Activated CD4-positive, alpha-beta memory T cell treated with anti-CD3 and anti-CD28 coated beads for 36 hours (primary cell): Measurements from ENCODE around the gene ANKRD44. TPM values are rescaled to one million over a fixed set of nuclear protein-coding genes. Genes with fewer than 3 reads are reported as not detected.

Source experiments
- CTCF ChIA-PET: fragments of 350-600 bp; sonication (Branson Sonifier 250); formaldehyde crosslinking; loops from one replicate; lab custom pipeline; 2021; ENCODE audit warnings: antibody characterized with exemption, inconsistent platforms; lab: Charles Lee
- POLR2A ChIA-PET: fragments of 350-600 bp; sonication (Branson Sonifier 250); formaldehyde crosslinking; loops from one replicate; lab custom pipeline; 2021; ENCODE audit warnings: antibody characterized with exemption; lab: Charles Lee
- DNase-seq: peaks from one replicate; pipeline ENCODE4 v3.0.0-alpha.2; 2020
- H3K27ac Mint-ChIP-seq: one replicate; pipeline ENCODE4 v1.8.0; 2021; ENCODE audit warnings: mixed read lengths
- H3K27me3 Mint-ChIP-seq: one replicate; pipeline ENCODE4 v1.8.0; 2021; ENCODE audit warnings: mixed read lengths
- H3K36me3 Mint-ChIP-seq: one replicate; pipeline ENCODE4 v1.8.0; 2021; ENCODE audit warnings: mixed read lengths
- H3K4me1 Mint-ChIP-seq: one replicate; pipeline ENCODE4 v1.8.0; 2021; ENCODE audit warnings: low read depth, mixed read lengths
- H3K4me3 Mint-ChIP-seq: one replicate; pipeline ENCODE4 v1.8.0; 2021; ENCODE audit warnings: mild to moderate bottlenecking, mixed read lengths
- H3K9me3 Mint-ChIP-seq: one replicate; pipeline ENCODE4 v1.8.0; 2021; ENCODE audit warnings: mixed read lengths
- intact Hi-C: fragments of 100-400 bp; cut with micrococcal nuclease; formaldehyde crosslinking; loops from one replicate; pipeline ENCODE4 v1.15.1; 2023
- total RNA-seq, 2 experiments: library from RNA; stranded (reverse); gene quantifications; one replicate each; pipeline ENCODE4 v1.2.3, GENCODE V29; 2021

ANKRD44 gene
- total RNA-seq, 2 experiments from 2014 or later = 123 to 125 TPM

DNA sequence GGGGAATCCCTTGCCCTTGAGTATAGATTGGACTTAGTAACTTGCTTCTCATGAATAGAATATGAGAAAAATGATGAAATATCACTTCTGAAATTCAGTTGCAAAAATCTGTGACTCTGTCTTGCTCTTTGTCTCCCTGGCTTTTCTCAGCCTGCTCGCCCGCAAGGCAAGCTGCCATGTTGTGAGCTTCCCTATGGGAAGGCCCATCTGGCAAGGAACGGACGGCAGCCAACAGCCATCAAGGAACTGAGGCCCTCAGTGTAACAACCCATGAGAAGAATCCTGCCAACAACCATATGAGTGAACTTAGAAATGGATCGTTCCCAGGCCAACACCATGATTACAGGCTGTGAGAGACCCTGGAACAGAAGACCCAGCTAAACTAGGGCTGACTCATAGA is 325.7 kb downstream of the ANKRD44 start:
- Mint-ChIP-seq H3K36me3 (peaks cover 26% of the 10 kb centered on the region), H3K27ac (peak overlapping the region; percentile 25), H3K27me3 (no peaks in the 10 kb centered on the region), H3K4me1 (peaks cover 43% of the 10 kb centered on the region), H3K9me3 (peaks cover 15% of the 10 kb centered on the region), H3K4me3 (no peak overlapping the region)
- intact Hi-C loops = loop anchor here (5.0 to 10.0 kb wide), 5 partner anchors 57 to 720 kb away; partner anchors contain the start of genes COQ10B and MARS2
- ChIA-PET POLR2A (no interaction called here), CTCF (no interaction called here)
- no peak for DNase-seq

DNA sequence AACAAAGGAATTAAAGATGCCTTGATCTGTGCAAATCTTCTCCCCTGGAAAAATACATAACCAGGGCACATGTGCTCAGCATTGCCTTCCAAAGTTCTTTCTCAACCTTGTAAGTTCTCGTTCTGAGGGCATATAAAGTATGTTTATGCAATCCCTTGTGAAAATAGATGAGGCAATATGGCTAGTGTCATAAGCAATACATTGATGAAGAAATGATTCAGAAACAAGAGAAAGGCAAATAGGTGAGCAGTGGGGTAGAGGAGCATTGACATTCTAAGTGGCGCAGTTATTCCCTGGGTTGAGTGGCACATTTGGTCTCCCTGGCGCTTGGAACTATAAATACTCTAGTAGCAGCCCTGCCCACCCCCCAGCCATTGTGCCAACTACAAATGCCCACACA is 326.6 kb downstream of the ANKRD44 start:
- no peak overlapping the region for H3K4me3 Mint-ChIP-seq
- H3K36me3 Mint-ChIP-seq = peaks cover 22% of the 10 kb centered on the region
- H3K4me1 Mint-ChIP-seq = peaks cover 36% of the 10 kb centered on the region
- DNase-seq = no peak
- intact Hi-C loops = loop anchor here (10.0 kb wide), 1 partner anchor 721 kb away; the partner anchor contains the start of gene MARS2
- ChIA-PET CTCF (no interaction called here), POLR2A (no interaction called here)
- no peaks in the 10 kb centered on the region for H3K27me3 Mint-ChIP-seq
- no peak overlapping the region for H3K27ac Mint-ChIP-seq
- peaks cover 15% of the 10 kb centered on the region for H3K9me3 Mint-ChIP-seq

DNA sequence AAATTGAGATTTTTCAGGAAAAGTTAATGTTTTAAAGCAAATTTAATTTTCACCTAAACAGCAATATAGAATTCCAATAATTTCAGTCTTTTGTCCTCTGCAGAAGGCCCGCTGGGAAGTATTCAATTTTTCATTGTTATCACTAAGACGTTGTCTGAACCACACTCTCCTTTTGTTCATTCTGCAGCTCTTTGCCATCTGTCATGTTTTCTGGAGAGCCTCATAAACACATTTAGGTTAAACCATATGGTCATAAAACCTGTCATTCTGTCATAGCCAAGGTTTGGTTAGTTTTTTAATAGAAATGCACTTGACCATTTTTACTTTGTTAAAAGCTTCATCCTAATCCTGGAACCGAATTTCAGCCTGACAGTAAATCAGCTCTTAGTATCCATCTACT is 330.1 kb downstream of the ANKRD44 start:
- Mint-ChIP-seq H3K36me3 (peaks cover 8% of the 10 kb centered on the region), H3K9me3 (peaks cover 20% of the 10 kb centered on the region), H3K27me3 (no peaks in the 10 kb centered on the region), H3K4me3 (no peak overlapping the region), H3K27ac (no peak overlapping the region), H3K4me1 (peaks cover 10% of the 10 kb centered on the region)
- POLR2A ChIA-PET = no interaction called here
- CTCF ChIA-PET = no interaction called here
- intact Hi-C loops = loop anchor here (10.0 kb wide), 1 partner anchor 724 kb away; the partner anchor contains the start of gene MARS2
- DNase-seq = no peak

DNA sequence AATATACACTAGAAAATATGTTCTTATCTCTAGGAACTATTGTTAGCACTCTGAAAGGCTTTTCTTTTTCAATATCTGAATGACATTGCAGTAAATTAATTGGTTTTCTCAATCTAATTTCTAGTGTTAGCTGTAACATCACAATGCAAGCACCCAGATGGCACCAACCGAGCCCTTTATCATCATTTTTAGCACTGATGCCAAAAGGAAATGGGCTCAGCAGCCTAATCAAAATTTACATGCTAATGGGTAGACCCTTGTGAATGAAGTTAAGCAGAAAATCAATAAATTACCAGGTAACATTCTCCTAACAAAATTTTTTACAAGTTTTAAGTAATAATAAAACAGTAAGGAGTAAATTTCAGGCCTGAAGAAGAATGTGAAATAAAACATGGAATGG is 330.6 kb downstream of the ANKRD44 start:
- Mint-ChIP-seq H3K27ac (no peak overlapping the region), H3K9me3 (peaks cover 15% of the 10 kb centered on the region), H3K36me3 (peaks cover 4% of the 10 kb centered on the region), H3K27me3 (no peaks in the 10 kb centered on the region), H3K4me3 (no peak overlapping the region), H3K4me1 (peaks cover 8% of the 10 kb centered on the region)
- intact Hi-C loops = loop anchor here (10.0 kb wide), 1 partner anchor 725 kb away; the partner anchor contains the start of gene MARS2
- CTCF ChIA-PET = no interaction called here
- POLR2A ChIA-PET = no interaction called here
- DNase-seq = no peak

DNA sequence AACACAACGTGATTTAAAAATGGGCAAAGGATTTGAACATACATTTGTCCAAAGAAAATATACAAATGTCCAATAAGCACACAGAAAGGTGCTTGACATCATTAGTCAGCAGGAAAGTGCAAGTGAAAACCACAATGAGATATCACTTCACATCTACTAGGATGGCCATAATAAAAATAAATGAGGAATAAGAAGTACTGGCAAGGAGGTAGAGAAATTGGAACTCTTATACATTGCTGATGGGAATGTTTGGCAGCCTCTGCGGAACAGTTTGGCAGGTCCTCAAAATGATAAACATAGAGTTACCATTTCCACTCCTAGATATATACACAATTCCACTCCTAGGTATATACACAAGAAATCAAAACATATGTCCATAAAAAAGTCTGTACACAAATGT is 333.1 kb downstream of the ANKRD44 start:
- ChIA-PET POLR2A (no interaction called here), CTCF (no interaction called here)
- peaks cover 8% of the 10 kb centered on the region for H3K9me3 Mint-ChIP-seq
- H3K4me3 Mint-ChIP-seq = no peak overlapping the region
- peaks cover 8% of the 10 kb centered on the region for H3K4me1 Mint-ChIP-seq
- H3K27ac Mint-ChIP-seq = no peak overlapping the region
- intact Hi-C loops = no loop called here
- DNase-seq = no peak
- peaks cover 1% of the 10 kb centered on the region for H3K36me3 Mint-ChIP-seq
- H3K27me3 Mint-ChIP-seq = no peaks in the 10 kb centered on the region

DNA sequence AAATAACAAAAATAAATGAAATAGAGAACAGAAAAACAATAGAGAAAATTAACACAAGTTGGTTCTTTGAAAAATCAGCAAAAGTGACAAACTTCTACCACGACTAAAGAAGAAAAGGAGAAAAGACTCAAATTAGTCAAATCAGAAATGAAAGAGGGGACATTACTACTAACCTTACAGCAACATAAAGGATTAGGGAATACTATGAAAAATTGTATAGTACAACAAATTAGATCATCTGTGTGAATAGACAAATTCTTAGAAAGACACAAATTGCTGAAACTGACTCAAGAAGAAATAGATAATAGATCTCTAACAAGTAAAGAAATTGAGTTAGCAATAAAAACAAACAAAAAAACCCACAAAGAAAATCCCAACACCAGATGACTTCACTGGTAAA is 335.6 kb downstream of the ANKRD44 start:
- ChIA-PET CTCF (no interaction called here), POLR2A (interaction anchor here (1.2 kb wide), 1 partner anchor 47 kb away, joined by 3 read pairs; no protein-coding TSS in a partner anchor)
- Mint-ChIP-seq H3K36me3 (no peaks in the 10 kb centered on the region), H3K9me3 (peaks cover 7% of the 10 kb centered on the region), H3K27me3 (no peaks in the 10 kb centered on the region), H3K27ac (no peak overlapping the region), H3K4me1 (peaks cover 13% of the 10 kb centered on the region), H3K4me3 (no peak overlapping the region)
- intact Hi-C loops = loop anchor here (1.0 kb wide), 1 partner anchor 48 kb away; no protein-coding TSS in a partner anchor
- no peak for DNase-seq

DNA sequence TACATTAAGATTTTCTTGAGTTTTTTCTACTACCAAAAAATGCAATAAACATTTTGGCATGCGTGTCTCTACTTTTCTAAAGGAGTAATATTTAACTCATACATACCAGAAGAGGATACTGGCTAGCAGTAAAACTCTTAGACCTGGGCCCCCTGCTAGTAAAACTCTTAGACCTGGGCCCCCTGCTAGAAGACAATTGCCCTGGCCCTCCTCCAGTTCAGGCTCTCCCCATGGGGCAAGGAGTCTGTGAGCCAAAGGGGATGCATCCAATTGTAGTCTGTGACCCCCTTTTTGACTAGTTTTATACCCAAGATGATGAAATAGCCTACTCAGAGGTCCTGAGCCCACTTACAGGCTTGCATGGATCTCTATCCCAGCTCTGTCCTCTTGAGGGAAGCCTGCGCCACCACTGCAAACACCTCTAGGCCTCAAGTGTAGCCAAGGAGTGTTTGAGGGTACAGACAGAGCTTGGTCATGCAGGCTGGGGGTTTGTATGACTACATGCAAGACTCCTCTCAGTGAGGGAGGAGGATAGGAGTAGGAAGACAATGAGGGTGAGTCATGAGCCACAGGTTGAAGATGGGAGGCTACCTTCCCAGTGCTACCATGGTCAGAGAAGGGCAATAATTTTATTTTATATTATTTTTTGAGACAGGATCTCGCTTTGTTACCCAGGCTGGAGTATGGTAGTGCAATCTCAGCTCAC is 338.9 kb downstream of the ANKRD44 start:
- DNase-seq = peak; percentile 51
- ChIA-PET POLR2A (interaction anchor here (1.1 to 1.2 kb wide), 2 partner anchors 10 to 16 kb away, joined by 3 to 4 read pairs; no protein-coding TSS in a partner anchor), CTCF (no interaction called here)
- H3K36me3 Mint-ChIP-seq = peaks cover 2% of the 10 kb centered on the region
- H3K9me3 Mint-ChIP-seq = peaks cover 2% of the 10 kb centered on the region
- intact Hi-C loops = no loop called here
- H3K4me1 Mint-ChIP-seq = peaks cover 13% of the 10 kb centered on the region
- H3K27ac Mint-ChIP-seq = no peak overlapping the region
- H3K4me3 Mint-ChIP-seq = no peak overlapping the region
- no peaks in the 10 kb centered on the region for H3K27me3 Mint-ChIP-seq

DNA sequence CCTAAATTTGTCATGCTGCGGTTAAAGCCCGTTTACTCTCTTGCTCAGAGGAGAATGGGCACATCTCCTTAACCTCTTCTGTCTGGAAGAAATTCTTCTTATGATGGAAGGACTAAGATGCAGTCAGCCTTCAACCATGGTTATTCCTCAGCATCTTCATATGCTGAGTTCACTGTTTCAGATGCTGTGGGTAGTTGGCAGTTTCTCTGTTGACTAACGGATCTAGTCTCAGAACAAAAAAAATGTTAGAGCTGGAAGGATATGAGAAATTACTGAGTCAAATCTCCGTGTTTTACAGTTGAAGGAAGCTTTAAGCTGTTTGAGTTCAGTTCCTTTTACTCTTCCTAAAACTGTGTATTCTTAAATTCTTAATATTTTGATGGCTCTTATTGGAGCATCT is 340.5 kb downstream of the ANKRD44 start:
- POLR2A ChIA-PET = interaction anchor here (1.1 kb wide), 1 partner anchor 43 kb away, joined by 8 read pairs; no protein-coding TSS in a partner anchor
- Mint-ChIP-seq H3K4me1 (peaks cover 11% of the 10 kb centered on the region), H3K36me3 (peaks cover 2% of the 10 kb centered on the region), H3K27me3 (no peaks in the 10 kb centered on the region), H3K27ac (peak overlapping the region; percentile 13), H3K4me3 (no peak overlapping the region), H3K9me3 (peaks cover 2% of the 10 kb centered on the region)
- CTCF ChIA-PET = no interaction called here
- no peak for DNase-seq
- intact Hi-C loops = loop anchor here (1.0 kb wide), 2 partner anchors 8 to 18 kb away; no protein-coding TSS in a partner anchor

DNA sequence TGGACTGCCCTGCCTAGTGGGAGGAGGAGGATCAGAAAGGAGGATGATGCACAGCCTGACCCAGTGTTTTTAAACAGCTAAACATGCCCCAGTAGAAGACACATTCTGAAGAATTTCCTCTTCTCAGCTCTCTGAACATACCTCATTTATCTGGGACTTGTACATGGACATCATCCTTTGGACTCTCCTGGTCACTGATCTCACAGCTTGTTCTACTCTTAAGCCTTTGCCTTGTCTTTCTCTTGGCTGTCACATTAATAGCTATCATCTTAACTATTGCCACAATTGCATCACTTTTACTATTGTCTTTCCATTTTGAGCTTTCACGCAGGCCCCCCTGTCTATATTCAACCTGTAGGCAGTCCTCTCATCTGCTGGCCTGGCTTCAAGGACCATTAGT is 342.1 kb downstream of the ANKRD44 start:
- intact Hi-C loops = no loop called here
- Mint-ChIP-seq H3K27me3 (no peaks in the 10 kb centered on the region), H3K9me3 (peaks cover 2% of the 10 kb centered on the region), H3K4me1 (peaks cover 12% of the 10 kb centered on the region), H3K36me3 (peaks cover 2% of the 10 kb centered on the region), H3K4me3 (no peak overlapping the region), H3K27ac (no peak overlapping the region)
- ChIA-PET CTCF (no interaction called here), POLR2A (no interaction called here)
- DNase-seq = no peak

DNA sequence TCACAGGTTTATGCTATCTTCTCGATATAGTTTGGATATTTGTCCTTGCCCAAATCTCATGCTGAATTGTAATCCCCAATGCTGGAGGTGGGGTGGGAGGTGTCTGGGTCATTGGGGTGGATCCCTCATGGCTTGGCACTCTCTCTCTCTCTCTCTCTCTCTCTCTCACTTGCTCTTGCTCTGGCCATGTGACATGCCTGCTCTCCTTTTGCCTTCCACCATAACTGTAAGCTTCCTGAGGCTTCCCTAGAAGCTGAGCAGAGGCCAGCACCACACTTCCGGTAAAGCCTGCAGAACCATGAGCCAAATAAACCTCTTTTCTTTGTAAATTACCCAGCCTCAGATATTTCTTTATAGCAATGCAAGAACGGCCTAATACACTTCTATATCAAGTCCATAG is 342.8 kb downstream of the ANKRD44 start:
- peaks cover 2% of the 10 kb centered on the region for H3K9me3 Mint-ChIP-seq
- peaks cover 2% of the 10 kb centered on the region for H3K36me3 Mint-ChIP-seq
- H3K27ac Mint-ChIP-seq = no peak overlapping the region
- intact Hi-C loops = no loop called here
- H3K27me3 Mint-ChIP-seq = no peaks in the 10 kb centered on the region
- H3K4me1 Mint-ChIP-seq = peaks cover 17% of the 10 kb centered on the region
- POLR2A ChIA-PET = no interaction called here
- H3K4me3 Mint-ChIP-seq = no peak overlapping the region
- DNase-seq = no peak
- CTCF ChIA-PET = no interaction called here

DNA sequence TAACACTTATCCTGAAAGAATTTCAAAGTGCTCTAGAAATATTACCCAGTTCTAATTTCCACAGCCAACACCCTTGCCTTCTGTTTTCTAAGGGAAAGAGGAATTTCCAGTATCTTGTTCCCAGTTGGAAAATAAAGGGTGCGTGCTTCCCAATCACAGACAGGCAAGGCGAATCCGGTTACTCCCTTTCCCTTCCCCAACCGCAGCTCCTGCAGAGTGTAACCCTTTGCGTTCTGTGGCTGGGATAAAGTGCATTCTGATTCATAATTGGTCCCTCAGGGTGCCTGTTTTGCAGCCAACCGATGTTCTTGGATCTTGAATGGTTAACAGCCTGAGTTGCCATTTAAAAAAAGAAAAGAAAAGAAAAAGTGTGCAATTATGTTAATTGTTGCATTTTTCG is 343.5 kb downstream of the ANKRD44 start:
- CTCF ChIA-PET = no interaction called here
- Mint-ChIP-seq H3K4me3 (no peak overlapping the region), H3K27ac (no peak overlapping the region), H3K4me1 (peaks cover 23% of the 10 kb centered on the region), H3K27me3 (no peaks in the 10 kb centered on the region), H3K36me3 (peaks cover 2% of the 10 kb centered on the region), H3K9me3 (peaks cover 2% of the 10 kb centered on the region)
- DNase-seq = no peak
- POLR2A ChIA-PET = no interaction called here
- intact Hi-C loops = no loop called here

DNA sequence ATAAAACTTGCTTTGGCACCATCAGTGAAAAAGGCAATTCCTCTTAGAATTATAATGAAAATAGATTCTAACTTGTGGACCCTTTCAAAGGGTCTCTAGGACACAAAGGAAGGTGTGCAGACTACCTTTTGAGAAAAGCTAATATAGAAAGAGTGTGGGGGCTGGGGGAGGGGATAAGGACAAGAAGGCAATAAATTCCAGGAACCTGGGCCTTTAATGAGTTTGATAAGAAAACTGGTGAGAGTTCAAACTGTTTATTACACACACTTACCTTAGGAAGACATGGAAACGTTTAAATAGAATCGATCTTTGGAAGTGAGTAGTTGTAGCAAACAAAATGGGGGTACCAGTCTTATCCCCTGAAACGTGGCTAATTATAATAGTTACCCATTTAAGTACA is 344.5 kb downstream of the ANKRD44 start:
- H3K4me3 Mint-ChIP-seq = no peak overlapping the region
- peaks cover 4% of the 10 kb centered on the region for H3K36me3 Mint-ChIP-seq
- POLR2A ChIA-PET = no interaction called here
- H3K9me3 Mint-ChIP-seq = peaks cover 2% of the 10 kb centered on the region
- no peak for DNase-seq
- CTCF ChIA-PET = interaction anchor here (0.5 kb wide), 1 partner anchor 12 kb away, joined by 3 read pairs; no protein-coding TSS in a partner anchor
- no peak overlapping the region for H3K27ac Mint-ChIP-seq
- H3K27me3 Mint-ChIP-seq = no peaks in the 10 kb centered on the region
- H3K4me1 Mint-ChIP-seq = peaks cover 30% of the 10 kb centered on the region
- intact Hi-C loops = no loop called here
